Stimulated activated CD8-positive, alpha-beta memory T cell treated with anti-CD3 and anti-CD28 coated beads, Interleukin-15, amount 100 ng/mL, for 4 hours (primary cell): ENCODE results near the gene CFAP410.

ENCODE experiments used
- DNase-seq, 2 donors: peaks; one replicate each; pipeline ENCODE4 v3.0.0-alpha.2; 2020; ENCODE audit warnings: low read depth in 2 of 2

CFAP410 gene

DNA sequence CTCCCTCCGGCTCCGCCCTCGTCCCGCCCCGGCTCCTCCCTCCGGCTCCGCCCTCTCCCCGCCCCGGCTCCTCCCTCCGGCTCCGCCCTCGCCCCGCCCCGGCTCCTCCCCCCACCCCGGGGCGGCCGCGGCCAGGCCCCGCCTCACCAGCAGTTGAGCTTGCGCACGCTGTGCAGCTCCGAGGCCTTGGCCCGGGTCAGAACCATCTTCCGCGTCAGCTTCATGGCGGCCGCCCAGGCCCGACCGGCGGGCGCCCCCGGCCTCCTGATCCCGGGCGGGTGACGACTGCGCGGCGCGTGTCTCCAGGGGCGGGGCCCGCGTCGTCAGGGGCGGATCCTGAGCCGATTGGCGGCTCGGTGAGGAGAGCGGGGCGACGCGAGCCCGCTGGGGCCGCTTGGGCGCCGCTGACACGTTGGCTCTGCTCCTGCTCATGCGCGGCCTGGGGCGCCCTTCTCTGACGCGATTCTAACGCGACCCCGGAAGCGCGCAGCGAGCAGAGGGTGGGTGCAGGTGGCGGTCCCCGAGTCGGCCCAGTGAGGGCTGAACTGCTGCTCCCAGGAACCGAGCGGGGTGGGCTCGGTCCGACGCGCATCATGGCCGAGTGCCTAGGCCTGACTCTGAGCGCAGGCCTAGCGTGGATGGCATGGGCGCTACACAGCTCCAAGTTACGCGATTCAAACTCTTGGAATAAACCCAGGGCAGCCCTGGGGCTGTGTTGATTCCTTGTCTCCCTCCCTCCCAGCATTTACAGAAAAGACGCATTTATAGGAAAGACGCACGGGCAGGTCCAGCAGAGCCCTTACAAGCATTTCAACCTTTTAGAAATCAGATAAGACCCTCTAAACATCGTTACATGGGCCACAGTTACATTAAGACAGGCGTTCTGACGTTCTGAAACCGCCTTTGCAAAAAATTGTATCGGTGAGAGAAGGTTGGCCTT, at the start of gene CFAP410:
Gene CFAP410, minus strand, starts transcription at position 420 of the 940 bp plus-strand sequence. Its CDS starts 196 bp downstream, at position 224.
- peak; percentile 88 to 92 for DNase-seq

DNA sequence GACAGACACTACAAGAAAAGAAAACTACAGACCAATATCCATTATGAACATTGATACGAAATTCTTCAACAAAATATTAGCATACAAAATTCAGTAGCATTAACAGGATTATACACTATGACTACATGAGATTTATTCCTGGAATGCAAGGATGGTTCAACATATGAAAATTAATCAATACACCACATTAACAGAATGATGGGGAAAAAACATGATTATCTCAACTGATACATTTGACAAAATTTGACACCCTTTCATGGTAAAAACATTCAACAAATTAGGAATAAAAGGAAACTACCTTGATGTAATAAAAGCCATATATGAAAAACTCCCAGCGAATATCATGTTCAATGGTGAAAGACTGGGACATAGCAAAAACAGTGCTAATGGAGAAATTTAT, 45.8 kb upstream of the CFAP410 start:
- no peak for DNase-seq

DNA sequence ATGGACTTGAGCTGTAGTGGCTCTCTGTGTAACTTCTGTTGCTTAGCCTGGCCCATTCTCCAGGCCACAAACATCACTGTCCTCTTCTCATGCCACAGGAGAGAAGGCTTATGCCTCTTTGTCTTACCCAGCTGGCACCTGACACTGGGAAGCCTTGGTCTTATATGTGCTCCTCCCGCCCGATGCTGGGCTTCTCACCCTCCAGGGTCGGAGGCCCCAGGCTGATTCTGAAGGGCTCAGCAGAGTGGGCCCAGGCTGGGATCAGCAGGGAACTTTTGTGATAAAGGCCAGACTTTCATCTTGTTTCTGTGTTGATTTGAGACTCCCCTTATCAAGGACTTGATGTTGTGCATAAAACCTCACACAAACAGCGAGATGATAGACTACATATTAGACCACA, 44.0 kb upstream of the CFAP410 start:
- no peak for DNase-seq

DNA sequence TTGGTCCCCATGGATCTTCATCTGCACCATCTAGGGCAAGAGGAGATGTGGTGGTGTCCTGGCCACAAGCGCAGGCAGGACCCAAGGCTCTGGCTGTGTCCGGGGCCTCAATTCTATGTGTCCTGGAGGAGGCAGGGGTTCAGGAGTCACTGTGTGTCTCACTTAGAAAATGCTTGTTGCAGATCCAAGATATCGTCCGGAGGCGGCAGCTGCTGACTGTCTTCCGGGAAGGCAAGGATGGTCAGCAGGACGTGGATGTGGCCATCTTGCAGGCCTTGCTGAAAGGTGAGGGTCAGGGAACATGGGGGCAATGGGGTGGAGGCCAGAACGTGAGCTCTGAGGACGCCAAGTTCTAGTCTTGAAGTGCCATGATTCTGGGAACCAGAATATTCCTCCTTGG, 43.3 kb upstream of the CFAP410 start:
- DNase-seq: no peak

DNA sequence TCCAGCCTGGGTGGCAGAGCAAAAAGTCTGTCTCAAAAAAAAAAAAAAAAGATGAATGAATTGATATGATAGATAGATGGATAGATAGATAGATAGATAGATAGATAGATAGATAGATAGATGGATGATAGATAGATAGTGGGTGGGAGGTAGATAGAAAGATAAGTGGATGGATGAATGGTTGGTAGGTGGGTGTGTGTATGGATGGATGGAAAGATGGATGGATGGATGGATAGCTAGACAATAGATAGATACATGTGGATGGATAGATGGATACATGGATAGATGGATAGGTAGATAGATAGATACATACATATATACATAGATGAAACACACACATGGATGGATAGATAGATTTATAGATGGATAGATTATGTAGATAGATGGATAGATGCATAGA, 42.7 kb upstream of the CFAP410 start:
- no peak for DNase-seq

- no peak for DNase-seq
These were observed 41.7 kb upstream of the CFAP410 start for GRCh38 chr21:44380876-44381275.

GRCh38 chr21:44379991-44380865, 41.0 kb upstream of the CFAP410 start:
- DNase-seq: no peak

DNA sequence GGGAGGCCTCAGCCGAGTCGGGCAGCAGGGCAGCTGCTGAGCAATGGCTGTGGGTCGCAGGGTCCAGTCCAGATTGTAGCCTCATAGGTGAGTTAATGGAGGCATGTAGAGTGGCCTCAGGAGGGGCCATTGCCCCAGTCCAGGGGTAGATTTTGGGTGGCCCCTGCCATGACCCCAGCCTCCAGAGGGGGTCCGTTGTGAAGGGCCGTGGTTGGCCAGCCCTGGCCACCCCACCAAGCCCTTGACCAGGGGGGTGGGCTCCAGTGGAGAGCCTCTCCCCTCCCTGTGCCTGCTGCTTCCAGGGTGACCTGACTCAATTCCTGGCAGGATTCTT, 40.3 kb upstream of the CFAP410 start:
- no peak for DNase-seq

DNA sequence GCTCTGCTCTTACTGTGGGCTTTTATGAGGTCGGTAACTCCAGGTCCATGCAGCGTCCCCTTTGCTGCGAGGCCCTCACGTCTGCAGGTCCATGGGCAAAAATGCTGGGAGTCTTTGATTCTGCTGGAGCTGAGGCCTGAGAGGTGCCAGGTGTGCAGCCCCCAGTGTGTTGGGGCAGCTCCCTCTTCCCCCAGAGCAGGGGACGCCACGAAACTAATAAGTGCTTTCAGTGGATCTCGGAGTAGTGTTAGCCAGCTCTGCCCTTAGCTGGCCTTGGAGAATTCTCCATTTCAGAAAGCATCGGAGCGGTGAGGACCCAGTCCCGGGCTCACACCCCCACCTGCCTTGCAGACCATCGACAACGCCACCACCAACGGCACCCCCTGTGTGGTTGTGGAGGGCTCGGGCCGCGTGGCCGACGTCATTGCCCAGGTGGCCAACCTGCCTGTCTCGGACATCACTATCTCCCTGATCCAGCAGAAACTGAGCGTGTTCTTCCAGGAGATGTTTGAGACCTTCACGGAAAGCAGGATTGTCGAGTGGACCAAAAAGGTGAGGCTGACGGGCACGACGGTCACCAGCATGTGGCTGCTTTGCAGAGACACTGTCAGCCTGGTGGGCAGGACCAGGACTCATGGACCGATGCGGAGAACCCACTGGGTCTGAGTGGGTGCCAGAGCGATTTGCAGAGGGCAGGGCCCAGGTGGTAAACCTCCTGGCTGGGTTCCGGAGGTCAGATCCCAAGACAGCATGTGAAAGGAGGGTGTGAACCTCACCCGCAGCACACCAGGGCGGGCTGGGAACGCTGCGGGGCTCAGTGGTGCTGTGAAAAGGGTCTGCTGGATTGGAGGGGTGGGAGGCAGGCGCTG, 39.7 kb upstream of the CFAP410 start:
- no peak for DNase-seq

DNA sequence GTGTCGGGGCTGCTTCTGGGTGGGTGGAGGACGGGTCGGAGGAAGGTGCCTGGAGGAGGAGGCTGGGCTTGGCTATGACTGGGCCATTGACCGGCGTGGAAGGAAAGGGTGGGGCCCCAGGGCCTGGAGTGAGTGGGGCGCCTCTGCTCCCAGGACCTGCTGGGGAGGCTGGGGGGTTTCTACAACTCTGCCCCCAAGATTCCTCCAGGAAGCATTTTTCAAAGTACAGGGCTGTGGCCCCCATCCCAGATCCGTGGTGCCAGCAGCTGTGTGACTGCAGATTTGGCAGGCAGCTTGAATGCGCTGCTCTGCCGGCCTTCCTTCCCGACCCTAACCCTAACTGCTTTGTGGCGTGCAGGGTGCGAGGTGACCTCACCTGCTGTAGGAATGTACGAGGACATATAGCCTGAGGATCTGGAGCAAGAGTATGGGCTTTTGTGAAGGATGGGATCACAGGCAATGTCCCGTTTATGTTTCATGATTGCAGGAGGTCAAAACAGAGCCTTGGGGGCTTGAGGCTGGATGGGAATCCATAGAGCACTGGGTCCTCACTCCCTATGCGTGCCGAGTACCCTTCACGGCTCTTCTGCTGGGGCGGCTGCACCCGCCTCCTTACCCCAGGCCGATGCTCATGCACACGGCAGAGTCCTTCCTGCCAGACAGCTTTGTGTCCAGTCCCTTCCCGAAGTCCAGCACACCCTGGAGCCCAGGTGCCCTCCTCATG, 38.9 kb upstream of the CFAP410 start:
- no peak for DNase-seq

DNA sequence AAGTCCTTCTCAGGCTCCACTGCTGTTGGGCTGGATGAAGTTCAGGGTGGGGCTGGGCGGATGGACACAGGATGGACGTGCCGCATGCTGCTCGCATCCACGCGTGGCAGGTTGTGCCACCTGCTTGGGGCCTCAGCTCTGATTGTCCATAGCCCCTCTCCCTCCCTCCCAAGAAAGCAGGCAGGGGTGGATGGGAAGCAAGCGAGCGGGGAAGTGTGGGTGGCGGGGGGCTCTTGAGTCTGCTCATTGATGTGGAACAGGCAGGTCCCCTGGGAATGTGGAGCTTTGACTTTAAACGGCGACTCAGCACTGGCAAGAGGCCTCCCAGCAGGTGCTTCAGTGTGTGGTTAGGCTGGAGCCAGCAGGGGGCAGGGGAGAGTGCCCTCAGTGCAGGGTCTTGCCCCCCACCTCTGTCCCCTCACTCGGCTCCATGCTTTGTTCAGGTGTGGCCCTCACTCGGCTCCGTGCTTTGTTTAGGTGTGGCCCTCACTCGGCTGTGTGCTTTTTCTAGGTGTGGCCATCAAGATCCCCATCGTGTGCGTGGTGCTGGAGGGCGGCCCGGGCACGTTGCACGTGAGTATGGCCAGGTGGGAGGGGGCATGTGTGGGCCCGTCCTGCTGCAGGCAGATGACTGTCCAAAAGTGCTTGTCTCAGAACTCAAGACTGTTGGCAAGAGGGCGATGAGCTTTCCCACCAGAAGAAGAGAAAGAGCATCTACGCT, 38.2 kb upstream of the CFAP410 start:
- no peak for DNase-seq

- no peak for DNase-seq
These were observed 37.4 kb upstream of the CFAP410 start for GRCh38 chr21:44376606-44377005.

DNA sequence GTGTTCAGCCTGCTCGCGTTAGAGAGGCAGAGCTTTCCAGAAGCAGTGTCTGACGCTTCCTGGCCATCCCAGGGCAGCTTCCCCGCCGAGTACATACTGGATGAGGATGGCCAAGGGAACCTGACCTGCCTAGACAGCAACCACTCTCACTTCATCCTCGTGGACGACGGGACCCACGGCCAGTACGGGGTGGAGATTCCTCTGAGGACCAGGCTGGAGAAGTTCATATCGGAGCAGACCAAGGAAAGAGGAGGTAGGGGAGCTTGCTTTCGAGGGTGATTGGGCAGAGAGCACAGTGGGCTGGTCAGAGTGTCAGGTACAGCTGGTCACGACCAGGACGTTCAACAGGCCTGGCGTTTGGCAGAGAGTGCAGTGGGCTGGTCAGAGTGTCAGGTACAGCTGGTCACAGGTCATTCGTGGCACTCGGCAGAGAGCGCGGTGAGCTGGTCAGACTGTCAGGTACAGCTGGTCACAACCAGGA, 36.6 kb upstream of the CFAP410 start:
- DNase-seq: no peak

- no peak for DNase-seq
These were observed 36.1 kb upstream of the CFAP410 start for GRCh38 chr21:44375281-44375651.

GRCh38 chr21:44374601-44375280, 35.6 kb upstream of the CFAP410 start:
- no peak for DNase-seq

DNA sequence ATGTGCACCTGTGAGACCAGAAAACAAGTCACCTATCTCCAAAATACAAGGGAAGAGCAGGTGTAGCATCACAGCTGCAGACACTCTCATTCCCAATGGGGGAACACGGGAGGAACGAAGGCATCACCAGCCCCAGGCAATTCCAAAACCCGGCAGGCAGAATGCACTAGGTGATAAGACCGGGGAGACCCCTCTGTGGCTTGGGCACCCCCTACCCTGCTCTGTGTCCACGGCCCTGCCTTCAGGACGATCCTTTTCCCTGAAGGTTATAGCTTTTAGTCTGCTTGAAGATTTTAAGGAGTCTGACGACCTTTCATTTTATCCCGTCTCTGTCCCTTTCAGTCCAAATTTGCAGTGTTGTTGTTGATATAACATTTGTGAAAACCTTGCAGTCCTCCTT, 33.4 kb upstream of the CFAP410 start:
- no peak for DNase-seq

GRCh38 chr21:44371596-44371995, 32.4 kb upstream of the CFAP410 start:
- DNase-seq: no peak

- no peak for DNase-seq
These were observed 31.7 kb upstream of the CFAP410 start for GRCh38 chr21:44370786-44371410.

- no peak for DNase-seq
These were observed 31.0 kb upstream of the CFAP410 start for GRCh38 chr21:44370027-44370735.
